Measurements from ENCODE around the gene CASZ1. TPM values are rescaled to one million over a fixed set of nuclear protein-coding genes. Genes with fewer than 3 reads are reported as not detected.

The CASZ1 gene
- total and polyA plus RNA-seq, 8 donors = 6.0 to 166 (median 39.8) TPM

DNA sequence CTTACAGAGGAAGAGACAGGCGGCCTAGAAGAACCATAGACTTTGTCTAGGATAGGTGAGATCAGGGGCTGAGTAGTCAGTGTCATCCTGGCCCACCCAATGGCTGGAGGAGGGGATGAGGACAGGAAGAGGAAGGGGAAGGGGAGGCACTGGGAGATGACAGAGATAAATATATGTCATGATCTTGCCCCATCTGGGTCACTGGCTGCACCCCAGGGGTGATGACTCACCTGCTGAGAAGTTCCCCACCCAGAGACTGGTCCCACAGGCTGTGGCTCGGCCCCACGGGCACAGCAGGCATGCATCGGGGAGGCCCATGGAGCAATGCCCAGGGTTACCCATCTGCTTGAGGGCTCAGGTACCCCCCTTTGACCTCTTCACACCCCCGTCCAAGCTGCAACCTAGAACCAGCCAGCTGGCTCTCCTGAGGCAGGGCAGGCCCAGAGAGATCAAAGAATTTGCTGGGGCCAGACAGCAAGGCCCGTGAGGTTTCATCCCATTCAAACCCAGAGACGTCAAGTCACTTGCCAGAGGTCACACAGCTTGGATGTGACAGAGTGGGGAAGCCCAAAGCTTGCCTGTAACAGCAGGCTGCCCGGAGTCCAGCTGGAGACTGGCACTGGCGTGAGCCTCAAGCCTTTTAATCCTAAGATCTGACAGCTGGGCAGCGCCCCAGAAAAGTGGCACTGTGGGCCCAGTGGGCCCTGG, 34.7 kb upstream of the CASZ1 start:
- Histone ChIP-seq H3K27ac (no peak overlapping the region), H3K36me3 (no peaks in the 10 kb centered on the region), H3K4me3 (no peak overlapping the region), H3K4me1 (peaks cover 8 to 12% (median 8%) of the 10 kb centered on the region in 4 donors), H3K27me3 (peaks cover 0 to 44% (median 20%) of the 10 kb centered on the region in 3 donors), H3K9me3 (no peaks in the 10 kb centered on the region)
- no peak for DNase-seq
- TF ChIP-seq CTCF (IDR thresholded peaks at IDR 0.05) (no peak), POLR2AphosphoS5 (IDR thresholded peaks at IDR 0.05) (no peak), EP300 (IDR thresholded peaks at IDR 0.05) (no peak), POLR2A (IDR thresholded peaks at IDR 0.05) (no peak)
- intact Hi-C loops (cut with DNase I; ENCODE audit: low total_unique reads) = no loop called here
- 60 to 79% (median 75%) methylated on average over 7 to 10 of the region's 10 CpGs for WGBS, 5 donors

DNA sequence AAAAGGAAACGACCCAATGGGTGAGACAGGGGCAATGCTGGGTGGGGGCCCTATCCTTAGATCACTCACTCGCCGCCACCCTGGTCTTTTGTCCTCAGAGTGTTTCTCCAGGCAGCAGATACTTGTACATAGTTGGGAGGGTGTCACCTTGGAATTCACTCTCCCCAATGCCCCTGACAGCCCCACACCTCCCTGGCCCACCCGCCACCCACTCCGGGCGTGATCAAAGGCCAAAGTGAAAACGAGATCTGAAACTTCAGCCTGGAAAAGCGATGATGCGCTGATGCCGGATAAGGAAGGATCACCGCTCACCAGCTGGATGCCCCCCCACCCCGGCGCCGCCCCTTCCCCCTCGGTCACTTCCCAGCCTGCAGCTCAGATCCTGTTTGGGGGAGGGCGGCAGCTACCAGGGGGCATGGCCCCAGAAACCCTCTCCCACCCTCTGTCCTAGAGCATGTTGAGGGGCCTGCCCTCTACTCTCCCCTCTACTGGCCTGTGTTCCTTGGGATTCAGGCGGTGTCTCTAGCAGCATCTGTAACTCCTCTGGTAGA, 33.6 kb upstream of the CASZ1 start:
- whole genome bisulfite sequencing, 5 donors = 63 to 79% (median 71%) methylated on average over 14 to 17 of the region's 17 CpGs
- Histone ChIP-seq H3K36me3 (no peaks in the 10 kb centered on the region), H3K27ac (no peak overlapping the region), H3K27me3 (peaks cover 0 to 34% (median 10%) of the 10 kb centered on the region in 3 donors), H3K9me3 (no peaks in the 10 kb centered on the region), H3K4me1 (peaks cover 0 to 2% (median 0%) of the 10 kb centered on the region in 4 donors), H3K4me3 (no peak overlapping the region)
- intact Hi-C loops (cut with DNase I; ENCODE audit: low total_unique reads) = no loop called here
- TF ChIP-seq POLR2AphosphoS5 (IDR thresholded peaks at IDR 0.05) (no peak), POLR2A (IDR thresholded peaks at IDR 0.05) (no peak), EP300 (IDR thresholded peaks at IDR 0.05) (no peak), CTCF (IDR thresholded peaks at IDR 0.05) (no peak)
- no peak for DNase-seq

- TF ChIP-seq POLR2AphosphoS5 (IDR thresholded peaks at IDR 0.05) = no peak
- no peak for TF ChIP-seq EP300 (IDR thresholded peaks at IDR 0.05)
- no peak for TF ChIP-seq POLR2A (IDR thresholded peaks at IDR 0.05)
- no peak for TF ChIP-seq CTCF (IDR thresholded peaks at IDR 0.05)
- H3K4me1 ChIP-seq = peaks cover 0 to 6% (median 0%) of the 10 kb centered on the region in 4 donors
- H3K27ac ChIP-seq = no peak overlapping the region
Measured at GRCh38 chr1:10829067-10829818, 32.8 kb upstream of the CASZ1 start.

More at GRCh38 chr1:10829067-10829818, 32.8 kb upstream of the CASZ1 start:
- no peaks in the 10 kb centered on the region for H3K9me3 ChIP-seq
- intact Hi-C loops (cut with DNase I; ENCODE audit: low total_unique reads) = no loop called here
- H3K4me3 ChIP-seq = no peak overlapping the region
- H3K27me3 ChIP-seq = peaks cover 0 to 30% (median 4%) of the 10 kb centered on the region in 3 donors
- 79 to 84% (median 81%) methylated on average over 13 to 14 of the region's 14 CpGs for WGBS, 5 donors
- DNase-seq = no peak
- H3K36me3 ChIP-seq = no peaks in the 10 kb centered on the region

Data from stomach (tissue), 9 donors.